K562 treated with DMSO at 1 percent for 48 hours (cell line): ENCODE measurements around the gene SLC19A1. TPM values are rescaled to one million over a fixed set of nuclear protein-coding genes. Genes with fewer than 3 reads are reported as not detected.

Experiments
- total RNA-seq: library from RNA; unstranded; fragments of 300-600 nt; gene quantifications from 2 replicates; pipeline ENCODE4 v1.2.3, GENCODE V29; 2022; ENCODE audit warnings: low replicate concordance; ENCODE audit errors: extremely low read depth

Gene SLC19A1
- not detected in 2 replicates for total RNA-seq

GRCh38 chr21:45542242-45542666 is at the start of gene SLC19A1:
Gene SLC19A1 (minus strand): TSS chr21:45542440. CDS start chr21:45537959, 4,481 bp downstream.

Other genes starting within 250 kb of the SLC19A1 start
- not detected in 2 replicates for gene COL18A1, start 137.3 kb downstream of the SLC19A1 start, total RNA-seq
- not detected in 2 replicates for gene PCBP3, start 101.3 kb upstream of the SLC19A1 start, total RNA-seq